BE2C (cell line): Measurements from ENCODE around the gene SHB.

Source experiments
- DNase-seq: peaks from one replicate; pipeline ENCODE4 v3.0.0-alpha.2; 2020
- H3K27me3 ChIP-seq: fragments of 250-450 bp; sonication (Bioruptor Pico); 2 replicates; pipeline ENCODE4 v1.5.1; 2020; ENCODE audit warnings: mild to moderate bottlenecking
- H3K36me3 ChIP-seq: fragments of 250-450 bp; sonication (Bioruptor Pico); 2 replicates; pipeline ENCODE4 v1.5.1; 2020; ENCODE audit warnings: mild to moderate bottlenecking
- H3K4me1 ChIP-seq: fragments of 250-450 bp; sonication (Bioruptor Pico); 2 replicates; pipeline ENCODE4 v1.5.1; 2020
- H3K4me3 ChIP-seq: 2 replicates; pipeline ENCODE4 v1.5.1; 2011; ENCODE audit warnings: low read depth, low read length
- H3K9me3 ChIP-seq: fragments of 250-450 bp; sonication (Bioruptor Pico); 2 replicates; pipeline ENCODE4 v1.5.1; 2020
- TF ChIP-seq, protein P1 (sequence below): IDR thresholded peaks from 2 replicates; pipeline ENCODE4 v1.5.1; 2012; ENCODE audit warnings: mild to moderate bottlenecking, low read depth, low read length

The SHB gene

DNA sequence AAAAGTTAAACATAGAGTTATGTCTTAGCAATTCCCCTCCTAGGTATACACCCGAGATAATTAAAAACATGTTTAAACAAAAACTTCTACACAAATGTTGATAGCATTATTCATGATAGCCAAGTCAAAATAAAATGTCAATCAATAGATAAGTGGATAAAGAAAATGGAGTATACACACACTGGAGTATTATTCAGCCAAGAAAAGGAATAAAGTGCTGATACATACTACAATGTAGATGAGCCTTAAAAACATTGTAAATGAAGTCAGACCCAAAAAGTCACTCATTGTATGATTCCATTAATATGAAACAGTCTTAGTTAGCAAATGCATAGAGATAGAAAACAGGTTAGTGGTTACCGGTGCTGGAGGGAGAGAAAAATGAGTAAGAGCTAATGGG lies 34.3 kb upstream of the SHB start:
- no peak overlapping the region for H3K4me3 ChIP-seq
- no peaks in the 10 kb centered on the region for H3K36me3 ChIP-seq
- TF ChIP-seq, protein P1, sequence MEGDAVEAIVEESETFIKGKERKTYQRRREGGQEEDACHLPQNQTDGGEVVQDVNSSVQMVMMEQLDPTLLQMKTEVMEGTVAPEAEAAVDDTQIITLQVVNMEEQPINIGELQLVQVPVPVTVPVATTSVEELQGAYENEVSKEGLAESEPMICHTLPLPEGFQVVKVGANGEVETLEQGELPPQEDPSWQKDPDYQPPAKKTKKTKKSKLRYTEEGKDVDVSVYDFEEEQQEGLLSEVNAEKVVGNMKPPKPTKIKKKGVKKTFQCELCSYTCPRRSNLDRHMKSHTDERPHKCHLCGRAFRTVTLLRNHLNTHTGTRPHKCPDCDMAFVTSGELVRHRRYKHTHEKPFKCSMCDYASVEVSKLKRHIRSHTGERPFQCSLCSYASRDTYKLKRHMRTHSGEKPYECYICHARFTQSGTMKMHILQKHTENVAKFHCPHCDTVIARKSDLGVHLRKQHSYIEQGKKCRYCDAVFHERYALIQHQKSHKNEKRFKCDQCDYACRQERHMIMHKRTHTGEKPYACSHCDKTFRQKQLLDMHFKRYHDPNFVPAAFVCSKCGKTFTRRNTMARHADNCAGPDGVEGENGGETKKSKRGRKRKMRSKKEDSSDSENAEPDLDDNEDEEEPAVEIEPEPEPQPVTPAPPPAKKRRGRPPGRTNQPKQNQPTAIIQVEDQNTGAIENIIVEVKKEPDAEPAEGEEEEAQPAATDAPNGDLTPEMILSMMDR = no peak
- no peaks in the 10 kb centered on the region for H3K4me1 ChIP-seq
- no peak for DNase-seq
- H3K27me3 ChIP-seq = no peaks in the 10 kb centered on the region
- H3K9me3 ChIP-seq = no peaks in the 10 kb centered on the region

- no peaks in the 10 kb centered on the region for H3K27me3 ChIP-seq
- no peaks in the 10 kb centered on the region for H3K4me1 ChIP-seq
- TF ChIP-seq, protein P1 = no peak
- H3K4me3 ChIP-seq = no peak overlapping the region
- no peak for DNase-seq
- H3K36me3 ChIP-seq = no peaks in the 10 kb centered on the region
- H3K9me3 ChIP-seq = no peaks in the 10 kb centered on the region
Measured at GRCh38 chr9:38101423-38101822, 32.4 kb upstream of the SHB start.

- Histone ChIP-seq H3K27me3 (no peaks in the 10 kb centered on the region), H3K9me3 (no peaks in the 10 kb centered on the region), H3K4me3 (no peak overlapping the region), H3K36me3 (no peaks in the 10 kb centered on the region), H3K4me1 (no peaks in the 10 kb centered on the region; the same call in 1 of the 2 replicates)
- TF ChIP-seq, protein P1 = no peak
- no peak for DNase-seq
Measured at GRCh38 chr9:38096238-38096805, 27.3 kb upstream of the SHB start.

- Histone ChIP-seq H3K36me3 (no peaks in the 10 kb centered on the region), H3K27me3 (no peaks in the 10 kb centered on the region), H3K9me3 (no peaks in the 10 kb centered on the region), H3K4me1 (no peaks in the 10 kb centered on the region; the same call in 1 of the 2 replicates), H3K4me3 (no peak overlapping the region)
- TF ChIP-seq, protein P1 = no peak
- DNase-seq = no peak
Measured at GRCh38 chr9:38094165-38094564, 25.1 kb upstream of the SHB start.

- H3K9me3 ChIP-seq = no peaks in the 10 kb centered on the region
- no peak for DNase-seq
- TF ChIP-seq, protein P1 = no peak
- no peaks in the 10 kb centered on the region; the same call in 1 of the 2 replicates for H3K4me1 ChIP-seq
- H3K4me3 ChIP-seq = no peak overlapping the region
- H3K27me3 ChIP-seq = no peaks in the 10 kb centered on the region
- no peaks in the 10 kb centered on the region for H3K36me3 ChIP-seq
Measured at GRCh38 chr9:38092656-38093055, 23.6 kb upstream of the SHB start.

DNA sequence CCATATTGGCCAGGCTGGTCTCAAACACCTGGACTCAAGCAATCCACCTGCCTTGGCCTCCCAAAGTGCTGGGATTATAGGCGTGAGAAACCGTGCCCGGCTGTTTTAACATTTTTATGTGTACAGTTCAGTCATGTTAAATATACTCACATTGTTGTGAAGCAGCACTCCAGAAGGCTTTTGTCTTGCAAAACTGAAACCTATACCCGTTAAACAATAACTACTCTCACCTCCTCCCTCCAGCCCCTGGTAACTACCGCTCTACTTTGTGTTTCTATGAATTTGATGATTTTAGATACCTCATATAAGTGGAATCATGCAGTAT lies 23.1 kb upstream of the SHB start:
- TF ChIP-seq, protein P1 = no peak
- H3K9me3 ChIP-seq = no peaks in the 10 kb centered on the region
- no peaks in the 10 kb centered on the region; the same call in 1 of the 2 replicates for H3K4me1 ChIP-seq
- H3K4me3 ChIP-seq = no peak overlapping the region
- no peak for DNase-seq
- no peaks in the 10 kb centered on the region for H3K36me3 ChIP-seq
- H3K27me3 ChIP-seq = no peaks in the 10 kb centered on the region
